GM21786 (cell line): ENCODE data around the gene FAM120A.

Experiments used
- ATAC-seq: cut with Tn5 transposase; IDR thresholded peaks from one replicate; pipeline ENCODE4 v1.9.1; 2021; ENCODE audit not compliant: unreplicated experiment

The FAM120A gene

GRCh38 chr9:93613791-93614190 lies 162.3 kb downstream of the FAM120A start:
- no peak for ATAC-seq

DNA sequence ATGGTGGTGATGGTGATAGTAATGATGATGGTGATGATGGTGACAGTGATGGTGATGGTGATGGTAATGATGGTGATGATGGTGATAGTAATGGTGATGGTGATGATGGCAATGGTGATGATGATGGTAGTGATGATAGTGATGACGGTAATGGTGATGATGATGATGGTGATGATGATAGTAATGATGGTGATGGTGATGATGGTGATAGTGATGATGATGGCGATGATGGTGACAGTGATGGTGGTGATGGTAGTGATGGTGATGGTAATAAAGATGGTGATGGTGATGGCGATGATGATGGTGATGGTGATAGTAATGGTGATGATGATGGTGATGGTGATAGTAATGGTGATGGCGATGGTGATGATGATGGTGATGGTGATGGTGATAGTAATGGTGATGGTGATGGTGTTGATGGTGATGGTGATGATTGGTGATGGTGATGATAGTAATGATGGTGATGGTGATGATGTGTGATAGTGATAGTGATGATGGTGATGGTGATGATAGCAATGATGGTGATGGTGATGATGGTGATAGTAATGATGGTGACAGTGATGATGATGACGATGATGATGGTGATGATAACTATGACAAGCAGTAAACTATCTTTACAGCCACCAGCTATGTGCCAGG lies 163.5 kb downstream of the FAM120A start:
- ATAC-seq, result no peak
